ENCODE data around the gene DCAF8L1.
"Not testable (repeated sequence)": the region's sequence is repeated elsewhere in the genome, so short reads cannot be mapped to it uniquely, and the experiment has no call there.

The DCAF8L1 gene

DNA sequence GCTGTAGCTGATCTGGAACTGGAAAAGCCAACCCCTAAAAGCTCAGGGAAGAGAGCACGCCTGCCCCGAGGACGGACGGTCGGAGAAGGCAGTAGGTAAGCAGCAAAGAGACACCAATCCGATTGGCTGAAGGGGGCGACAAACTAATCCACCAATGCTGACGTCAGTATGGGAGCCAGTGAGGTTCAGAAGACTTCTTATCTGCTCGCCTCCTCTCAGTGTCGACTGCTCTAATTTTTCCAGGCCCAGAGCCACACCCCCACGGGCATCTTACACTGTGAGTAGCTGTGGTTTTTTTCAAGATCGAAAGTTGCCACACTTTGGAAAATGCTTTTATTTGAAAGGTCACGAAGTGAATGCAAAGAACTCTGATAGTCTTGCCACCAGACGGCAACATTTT, at the start of gene DCAF8L1:
Gene DCAF8L1 (minus strand): TSS at position 101 of the 400 bp plus-strand sequence. CDS start 115 bp downstream, outside the sequence.
- DNase-seq (ENCODE audit: low read depth) = no peak

DNA sequence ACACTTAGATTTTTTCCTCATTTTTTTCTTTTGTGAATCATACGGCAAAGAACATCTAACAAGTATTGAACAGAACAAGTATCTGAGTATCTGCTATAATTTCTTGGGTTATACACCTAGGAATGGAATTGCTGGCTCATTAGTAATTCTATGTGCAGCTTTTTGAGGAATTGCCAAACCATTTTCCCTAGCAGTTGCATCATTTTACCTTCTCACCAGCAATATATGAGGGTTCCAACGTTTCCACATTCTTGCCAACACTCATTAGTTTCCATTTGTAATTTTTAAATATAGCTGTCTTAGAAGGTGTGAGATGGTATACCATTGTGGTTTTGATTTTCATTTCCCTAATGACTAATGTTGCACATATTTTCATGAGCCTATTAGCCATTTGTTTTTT, 41.1 kb upstream of the DCAF8L1 start:
- DNase-seq (ENCODE audit: low read depth) = no peak

DNA sequence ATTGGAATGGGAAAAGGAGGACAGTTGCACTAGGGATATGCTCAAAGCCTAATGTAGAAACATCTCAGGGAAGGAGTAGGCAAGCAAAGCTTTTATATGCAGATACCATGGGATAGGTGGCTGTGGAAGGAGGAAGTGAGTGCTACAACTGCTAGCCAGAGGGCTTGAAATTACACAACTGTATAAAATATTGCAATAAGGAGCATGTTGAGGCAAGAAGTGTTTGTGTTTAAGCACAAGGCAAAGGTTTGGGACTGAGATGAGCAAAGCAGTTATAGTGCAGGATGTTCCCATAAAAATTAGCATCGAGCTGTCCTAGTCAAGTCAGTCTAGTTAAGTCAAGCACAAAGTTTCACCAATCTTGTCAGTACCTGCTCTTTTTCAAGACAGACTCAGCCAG, 35.6 kb upstream of the DCAF8L1 start:
- DNase-seq (ENCODE audit: low read depth) = no peak

DNA sequence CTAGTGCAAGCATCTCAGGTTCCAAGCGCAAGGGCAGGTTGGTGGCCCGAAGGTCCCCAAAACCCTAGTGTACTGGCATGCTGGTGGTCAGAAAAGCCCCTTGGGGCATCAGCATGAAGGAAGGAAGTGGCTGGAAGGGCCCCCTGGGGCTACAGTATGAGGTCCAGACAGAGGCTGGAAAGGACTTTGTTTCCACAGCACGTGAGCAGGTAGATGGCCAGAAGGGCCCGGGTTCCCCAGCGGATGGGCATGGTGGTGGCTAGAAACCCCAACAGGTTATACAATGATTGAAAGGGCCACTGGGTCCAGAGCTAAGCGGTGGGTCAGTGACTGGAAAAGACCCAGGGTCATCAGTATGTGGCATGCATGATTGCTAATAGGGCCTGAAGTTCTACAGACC, 34.7 kb upstream of the DCAF8L1 start:
- DNase-seq (ENCODE audit: low read depth) = no peak

DNA sequence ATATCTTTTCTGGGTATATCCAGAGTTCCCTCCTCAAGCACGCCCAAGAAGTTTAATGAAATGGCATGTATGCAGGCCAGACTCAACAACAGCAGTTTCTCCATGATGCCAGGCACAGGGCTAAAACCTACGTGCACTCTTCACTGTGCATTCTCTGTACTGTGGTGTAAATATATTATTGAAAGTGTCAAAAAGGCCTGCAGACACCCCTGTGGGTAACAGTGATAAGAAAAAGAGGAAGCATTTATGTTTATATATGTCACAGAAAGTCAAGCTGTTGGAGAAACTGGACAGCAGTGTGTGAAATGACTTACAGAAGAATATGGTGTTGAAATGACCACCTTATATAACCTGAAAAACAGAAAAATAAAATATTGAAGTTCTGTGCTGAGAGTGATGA, 29.6 kb upstream of the DCAF8L1 start:
- no peak for DNase-seq (ENCODE audit: low read depth)

DNA sequence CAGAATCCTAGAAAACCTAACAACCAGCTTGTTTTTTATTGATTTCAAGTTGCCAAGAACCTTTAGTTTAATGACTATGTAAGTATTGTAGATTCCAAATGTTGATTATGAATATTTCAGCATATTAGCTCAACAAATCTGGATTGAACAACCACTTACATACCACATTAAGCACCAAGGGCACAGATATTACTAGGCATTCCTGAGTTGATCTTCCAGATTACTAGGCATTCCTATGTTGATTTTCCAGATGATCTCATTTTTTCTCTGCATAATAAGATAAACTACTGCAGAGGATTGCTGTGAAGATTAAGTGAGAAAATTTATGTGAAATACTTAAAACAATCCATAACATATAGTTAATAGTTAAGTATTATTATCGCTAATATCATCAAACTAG, 17.4 kb upstream of the DCAF8L1 start:
- no peak for DNase-seq (ENCODE audit: low read depth)

DNA sequence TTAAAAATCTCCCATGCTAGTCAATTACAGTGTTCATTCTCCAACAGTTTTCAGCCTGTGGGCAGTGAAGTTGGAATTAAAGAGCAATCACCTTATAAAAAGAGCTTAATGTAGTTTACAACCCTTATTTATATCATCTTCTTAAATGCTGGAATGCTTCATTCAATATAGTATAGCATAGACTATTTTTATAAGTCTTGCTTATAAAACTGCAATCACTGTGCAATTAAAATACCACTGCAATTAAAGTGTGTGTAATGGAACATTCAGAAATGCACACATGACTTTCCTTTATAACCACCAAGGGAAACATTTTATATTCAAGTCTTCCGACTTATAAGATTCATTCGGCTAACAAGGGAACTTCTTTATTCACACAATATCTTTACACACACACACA, 16.4 kb upstream of the DCAF8L1 start:
- no peak for DNase-seq (ENCODE audit: low read depth)

DNA sequence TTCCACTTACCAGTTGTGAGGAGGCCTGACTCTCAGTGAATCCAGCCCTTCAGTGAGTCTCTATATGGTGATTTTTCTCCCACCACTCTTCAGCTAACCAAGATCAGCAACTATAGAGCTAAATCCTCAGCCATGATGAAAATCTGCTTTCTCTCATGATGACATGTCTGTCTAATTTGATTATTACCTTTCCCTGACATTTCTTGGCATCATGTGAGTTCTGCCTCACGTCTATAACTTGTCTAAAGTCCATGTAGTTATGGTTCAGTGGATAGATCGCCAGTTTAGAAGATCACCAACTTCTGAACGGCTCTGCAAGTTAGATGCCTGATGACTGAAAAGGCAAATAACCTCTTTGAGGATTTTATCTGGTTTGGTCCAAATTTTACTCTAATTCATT, 14.9 kb upstream of the DCAF8L1 start:
- DNase-seq (ENCODE audit: low read depth) = no peak

DNA sequence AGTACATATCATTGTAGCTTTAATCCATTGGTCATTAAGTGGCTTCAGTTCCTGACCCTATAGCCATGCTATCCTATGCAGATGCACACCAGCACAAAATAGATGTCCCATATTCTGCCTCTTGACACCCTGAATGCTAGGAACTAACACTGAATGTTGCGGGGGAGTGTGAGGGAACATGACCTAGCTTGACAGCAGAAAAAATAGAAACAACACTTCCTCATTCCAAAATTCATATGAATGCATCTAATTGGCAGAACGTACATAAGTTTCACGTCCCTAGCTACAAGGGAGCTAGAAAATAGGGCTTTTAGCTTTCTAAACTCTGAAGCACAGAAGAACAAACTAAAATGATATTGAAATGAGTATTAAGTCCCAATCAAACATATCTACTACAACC, 14.4 kb upstream of the DCAF8L1 start:
- no peak for DNase-seq (ENCODE audit: low read depth)

DNA sequence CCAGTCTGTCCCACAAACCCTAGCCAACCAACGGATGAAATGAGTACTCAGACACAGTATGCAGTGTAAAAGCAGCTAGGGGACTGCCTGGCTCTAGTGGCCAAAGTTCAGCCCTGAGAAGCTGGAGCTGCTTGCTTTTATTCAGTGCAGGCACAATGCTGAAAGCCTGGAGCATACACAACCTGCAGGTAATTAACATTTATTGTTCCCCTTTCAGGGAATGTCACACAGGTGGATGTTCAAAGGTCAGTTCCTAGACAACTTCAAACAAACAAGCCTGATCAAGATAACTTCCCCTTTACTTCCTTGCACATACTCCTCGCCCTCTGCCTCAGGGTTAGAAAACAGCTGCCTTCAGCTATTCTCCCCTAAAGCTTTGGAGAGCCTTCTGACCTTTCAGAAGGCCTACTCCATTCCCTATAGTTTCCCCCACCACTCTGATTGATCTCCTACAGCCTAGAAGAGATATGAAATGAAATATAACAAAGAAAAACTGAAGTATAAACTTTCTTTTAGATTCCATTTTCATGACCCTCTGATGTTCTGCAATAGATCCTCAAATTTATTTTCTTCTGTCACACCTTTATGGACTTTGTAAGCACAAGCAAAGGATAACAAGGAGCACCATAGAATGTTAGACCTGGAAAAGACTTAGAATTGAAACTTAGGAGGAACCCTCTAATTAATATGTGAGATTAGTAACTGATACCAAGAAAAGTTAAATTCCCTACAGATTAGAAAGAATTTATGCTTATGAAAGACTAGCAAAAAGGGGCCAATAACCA, 6.8 kb upstream of the DCAF8L1 start:
- no peak for DNase-seq (ENCODE audit: low read depth)

DNA sequence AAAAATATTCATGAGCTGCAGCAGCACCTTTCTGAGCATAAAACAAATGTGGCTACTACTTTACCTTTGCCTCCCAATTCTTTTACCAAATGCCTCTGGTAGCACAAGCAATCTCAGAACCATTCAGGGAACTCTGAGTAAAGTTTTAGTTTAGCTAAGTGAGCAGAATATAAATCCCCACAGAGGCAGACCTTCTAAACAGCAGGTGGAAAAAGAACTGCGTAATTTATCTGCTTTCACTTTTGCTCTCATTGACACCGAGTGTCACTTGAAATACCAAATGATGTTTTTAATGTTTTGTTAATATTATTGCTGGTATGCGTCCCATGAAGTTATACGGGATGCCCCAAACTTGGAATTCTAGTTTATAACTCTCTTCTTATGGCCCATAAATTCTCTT, 4.3 kb downstream of the DCAF8L1 start:
- not testable (repeated sequence) for DNase-seq (ENCODE audit: low read depth)

DNA sequence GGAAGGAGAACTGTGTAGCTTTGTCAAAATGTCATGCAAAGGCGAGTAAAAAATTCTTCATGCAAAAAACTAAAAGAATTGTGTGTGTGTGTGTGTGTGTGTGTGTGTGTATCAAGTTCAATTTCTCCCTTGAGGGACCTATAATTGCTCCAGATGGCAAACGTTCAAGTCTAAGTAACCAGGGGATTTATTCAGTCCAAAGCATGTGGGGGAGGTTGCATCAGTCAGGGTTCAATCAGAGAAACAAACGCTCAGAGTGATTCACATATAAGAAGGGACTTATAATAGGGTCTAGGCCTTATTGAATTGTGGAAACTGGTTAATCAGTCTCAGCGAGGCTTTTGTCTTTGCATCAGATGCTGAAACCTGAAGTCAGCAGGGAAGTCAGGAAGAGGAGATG, 5.0 kb downstream of the DCAF8L1 start:
- DNase-seq (ENCODE audit: low read depth) = peak; percentile 11

DNA sequence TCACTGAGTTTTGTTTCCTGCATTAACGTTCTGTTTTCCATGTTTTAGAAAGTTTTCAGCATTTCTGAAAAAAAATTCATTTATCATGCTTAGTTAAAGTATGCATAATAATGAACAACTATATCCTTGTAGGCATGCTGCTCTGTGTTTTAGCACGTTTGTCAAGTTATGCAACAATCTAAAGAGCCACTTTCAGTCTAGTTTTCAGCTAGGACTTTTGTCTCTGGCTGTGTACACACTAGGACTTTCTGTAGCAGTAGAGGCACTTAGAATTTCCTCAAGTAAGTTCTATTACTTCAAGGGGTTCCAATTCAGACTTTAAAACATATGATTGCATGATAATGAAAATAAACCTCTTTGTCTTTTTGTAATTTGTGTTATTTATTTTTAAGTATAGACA, 12.4 kb downstream of the DCAF8L1 start:
- DNase-seq (ENCODE audit: low read depth) = no peak

DNA sequence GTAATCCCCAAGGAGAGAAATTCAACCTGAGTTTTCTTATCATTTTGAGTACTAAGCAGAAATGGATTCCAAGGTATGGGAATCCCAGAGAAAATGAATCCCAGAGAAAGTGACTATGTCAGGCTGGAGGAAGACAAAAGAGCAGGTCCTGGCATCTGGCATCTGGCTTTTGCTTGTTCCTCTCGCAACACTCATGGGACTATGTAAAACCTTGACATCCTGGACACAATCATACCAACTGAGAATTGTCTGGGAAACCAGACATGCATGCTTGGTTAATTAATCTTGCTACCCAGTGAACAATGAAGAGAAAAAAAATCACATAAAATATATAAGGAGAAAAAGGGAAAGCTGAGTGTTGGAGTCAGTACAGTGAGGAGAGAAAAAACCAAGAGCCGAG, 12.9 kb downstream of the DCAF8L1 start:
- DNase-seq (ENCODE audit: low read depth) = no peak

DNA sequence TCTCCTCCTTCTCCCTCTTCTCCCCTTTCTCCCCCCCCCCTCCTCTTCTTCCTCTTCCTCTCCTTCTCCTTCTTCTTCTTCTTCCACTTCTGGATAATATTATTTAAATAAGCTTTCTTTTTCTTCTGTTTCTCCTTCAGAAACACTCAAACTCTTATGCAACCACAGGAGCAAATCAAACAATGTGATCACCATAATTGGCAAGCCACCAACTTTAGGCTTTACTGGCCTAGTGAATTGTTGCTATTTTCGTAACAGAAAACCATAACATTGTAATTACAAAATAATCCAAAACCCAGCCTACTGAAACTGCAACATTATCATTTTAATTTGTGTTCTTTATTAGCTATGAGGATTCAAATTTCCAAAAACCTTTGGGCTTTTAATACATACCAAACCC, 14.3 kb downstream of the DCAF8L1 start:
- DNase-seq (ENCODE audit: low read depth) = peak; percentile 35

DNA sequence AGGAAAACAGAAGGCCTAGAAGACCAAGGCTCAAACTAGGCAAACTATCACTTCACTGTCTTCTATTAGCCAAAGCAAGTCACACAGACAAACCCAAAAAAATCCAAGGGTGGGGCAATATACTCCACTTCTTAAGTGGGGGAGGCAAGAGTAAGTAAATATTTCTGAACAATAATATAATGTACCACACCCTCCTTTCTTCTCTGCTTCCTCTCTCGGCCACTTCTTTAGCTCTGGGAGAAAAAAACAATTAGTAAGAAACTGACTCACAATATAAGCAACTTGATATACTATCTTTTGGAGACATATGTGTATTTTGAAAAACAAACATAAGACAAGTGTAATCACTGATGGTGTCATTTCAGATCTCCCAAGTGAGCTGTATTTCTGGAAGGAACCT, 14.8 kb downstream of the DCAF8L1 start:
- no peak for DNase-seq (ENCODE audit: low read depth)

DNA sequence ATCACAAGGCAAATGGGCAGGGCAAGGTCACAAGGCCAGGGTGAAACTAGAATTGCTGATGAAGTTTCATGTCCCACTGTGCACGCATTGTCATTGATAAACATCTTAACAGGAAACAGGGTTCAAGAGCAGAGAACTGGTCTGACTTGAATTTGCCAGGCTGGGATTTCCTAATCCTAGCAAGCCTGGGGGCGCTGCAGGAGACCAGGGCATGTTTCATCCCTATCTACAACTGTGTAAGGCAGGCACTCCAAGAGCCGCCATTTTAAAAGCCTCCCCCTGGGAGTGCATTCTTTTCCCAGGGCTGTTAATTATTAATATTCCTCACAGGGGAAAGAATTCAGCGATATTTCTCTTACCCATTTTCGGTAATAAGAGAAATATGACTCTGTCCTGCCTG, 15.9 kb downstream of the DCAF8L1 start:
- DNase-seq (ENCODE audit: low read depth) = not testable (repeated sequence)

DNA sequence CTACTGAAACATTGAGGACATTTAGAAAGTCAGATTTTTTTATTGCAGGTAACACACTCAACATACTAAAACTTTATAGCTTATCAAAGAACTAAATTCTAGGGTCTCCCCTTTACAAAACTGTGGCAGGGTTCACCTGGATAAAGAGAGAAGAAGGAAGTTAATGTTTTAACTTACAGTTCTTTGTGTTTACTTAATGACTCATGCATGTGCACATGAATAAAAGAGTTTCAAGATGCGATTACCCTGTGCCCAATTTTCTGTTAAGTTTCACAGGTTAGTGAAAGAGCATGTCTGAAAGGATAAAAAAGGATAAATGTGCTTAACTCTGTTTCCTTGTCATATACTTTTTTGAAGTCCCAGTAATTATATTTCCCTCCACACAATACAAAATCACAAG, 16.8 kb downstream of the DCAF8L1 start:
- no peak for DNase-seq (ENCODE audit: low read depth)

DNA sequence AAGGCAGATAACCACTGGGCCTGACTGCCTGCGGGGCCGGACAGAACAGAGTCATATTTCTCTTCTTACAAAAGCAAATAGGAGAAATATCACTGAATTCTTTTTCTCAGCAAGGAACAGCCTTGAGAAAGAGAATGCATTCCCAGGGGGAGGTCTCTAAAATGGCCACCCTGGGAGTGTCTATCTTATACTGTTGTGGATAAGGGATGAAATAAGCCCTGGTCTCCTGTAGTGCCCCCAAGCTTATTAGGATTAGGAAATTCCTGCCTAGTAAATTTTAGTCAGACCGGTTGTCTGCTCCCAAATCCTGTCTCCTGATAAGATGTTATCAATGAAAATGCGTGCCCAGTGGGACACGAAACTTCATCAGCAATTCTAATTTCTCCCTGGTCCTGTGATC, 20.8 kb downstream of the DCAF8L1 start:
- not testable (repeated sequence) for DNase-seq (ENCODE audit: low read depth)

DNA sequence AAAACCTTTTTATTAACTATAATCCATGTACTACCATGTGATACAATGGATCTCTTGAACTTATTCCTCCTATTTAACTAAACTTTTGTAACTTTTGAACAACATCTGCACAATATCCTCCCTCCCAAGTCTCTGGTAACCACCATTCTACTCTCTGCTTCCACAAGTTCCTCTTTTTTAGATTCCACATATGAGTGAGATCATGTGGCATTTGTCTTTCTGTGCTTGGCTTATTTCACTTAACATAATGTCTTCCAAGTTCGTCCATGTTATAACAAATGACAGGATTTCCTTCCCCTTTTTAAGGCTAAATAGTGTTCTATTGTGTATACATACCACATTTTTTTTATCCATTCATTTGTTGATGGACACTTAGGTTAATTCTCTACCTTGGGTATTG, 28.1 kb downstream of the DCAF8L1 start:
- no peak for DNase-seq (ENCODE audit: low read depth)

DNA sequence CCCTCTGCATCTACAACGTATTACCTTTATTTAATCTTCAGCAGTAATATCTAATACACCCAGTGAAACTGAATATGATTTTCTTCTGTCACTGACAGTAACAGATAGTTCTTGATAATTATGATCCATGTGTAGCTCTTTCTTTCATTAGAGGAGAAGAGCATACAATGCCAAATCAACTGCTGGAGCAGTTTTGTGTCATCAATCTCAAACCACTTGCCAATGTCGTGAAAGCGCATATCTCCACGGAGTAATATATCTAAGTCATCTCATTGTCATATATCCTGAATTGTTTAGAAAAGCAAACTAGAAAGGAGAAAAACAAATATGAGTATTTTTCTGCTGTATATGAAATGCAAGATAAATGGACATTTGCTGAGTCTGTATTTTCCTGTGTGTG, 47.9 kb downstream of the DCAF8L1 start:
- DNase-seq (ENCODE audit: low read depth) = no peak
